Gastroesophageal sphincter (tissue), 4 donors: ENCODE results near the gene TSPAN13. TPM values are rescaled to one million over a fixed set of nuclear protein-coding genes. Genes with fewer than 3 reads are reported as not detected.
"Not testable (repeated sequence)": the region's sequence is repeated elsewhere in the genome, so short reads cannot be mapped to it uniquely, and the experiment has no call there.

Source experiments
- ATAC-seq: fragments of 150-250 bp; one replicate; pipeline ENCODE4 v1.9.1; 2016; ENCODE audit warnings: mild to moderate bottlenecking, moderate library complexity
- H3K27ac ChIP-seq, 4 donors: fragments of 200-600 bp; sonication (generic) in 3 of 4; 1 replicate in 3 of 4; 2 replicates in 1 of 4; pipeline ENCODE4 v1.5.1; 2016 to 2019
- H3K27me3 ChIP-seq: fragments of 200-600 bp; sonication (generic); one replicate; pipeline ENCODE4 v1.5.1; 2019
- H3K36me3 ChIP-seq, 2 donors: fragments of 200-600 bp; sonication (generic); one replicate each; pipeline ENCODE4 v1.5.1; 2019; ENCODE audit warnings: control low read depth in 1 of 2
- H3K4me1 ChIP-seq, 3 donors: fragments of 200-600 bp; sonication (generic); 1 replicate in 2 of 3; 2 replicates in 1 of 3; pipeline ENCODE4 v1.5.1; 2016 to 2019; ENCODE audit warnings: control low read depth in 2 of 3
- H3K4me3 ChIP-seq, 2 donors: fragments of 200-600 bp; sonication (generic); one replicate each; pipeline ENCODE4 v1.5.1; 2019; ENCODE audit warnings: mild to moderate bottlenecking in 1 of 2, moderate library complexity in 1 of 2
- H3K9me3 ChIP-seq, 3 donors: fragments of 200-600 bp; sonication (generic); one replicate each; pipeline ENCODE4 v1.5.1; 2017 to 2019; ENCODE audit warnings: control low read depth in 2 of 3
- EP300 ChIP-seq: sonication (generic); formaldehyde crosslinking; IDR thresholded peaks from one replicate; pipeline ENCODE4 v1.6.1; 2017; ENCODE audit warnings: antibody characterized with exemption, mild to moderate bottlenecking
- POLR2A ChIP-seq, 2 donors: fragments of 450-650 bp; IDR thresholded peaks; one replicate each; pipeline ENCODE4 v1.6.1; 2017; ENCODE audit warnings: antibody characterized with exemption in 2 of 2, mild to moderate bottlenecking in 2 of 2, moderate library complexity in 1 of 2
- POLR2AphosphoS5 ChIP-seq: sonication (generic); formaldehyde crosslinking; IDR thresholded peaks from one replicate; pipeline ENCODE4 v1.6.1; 2017; ENCODE audit warnings: antibody characterized with exemption
- WGBS, 2 donors: methylation state at CpG; one replicate each; pipeline ENCODE4 v1.1.5; 2018; ENCODE audit warnings: low coverage in 1 of 2; 5-methylcytosine and 5-hydroxymethylcytosine counted together
- total RNA-seq, 4 donors: library from RNA; depleted of rRNA; stranded (reverse); fragments of >200 nt; gene quantifications; one replicate each; pipeline ENCODE4 v1.1.0, GENCODE V29; 2016
- TF ChIP-seq, protein P1 (sequence below), 4 experiments: fragments of 200-600 bp in 2 of 4; fragments of 450-650 bp in 2 of 4; sonication (generic) in 1 of 4; IDR thresholded peaks; one replicate each; pipeline ENCODE4 v1.5.1; 2017 to 2019; ENCODE audit warnings: antibody characterized with exemption in 4 of 4, mild to moderate bottlenecking in 2 of 4, moderate library complexity in 2 of 4

The TSPAN13 gene
- total RNA-seq, 4 donors from 2014 or later: 2.5 to 13.3 (median 6.4) TPM

DNA sequence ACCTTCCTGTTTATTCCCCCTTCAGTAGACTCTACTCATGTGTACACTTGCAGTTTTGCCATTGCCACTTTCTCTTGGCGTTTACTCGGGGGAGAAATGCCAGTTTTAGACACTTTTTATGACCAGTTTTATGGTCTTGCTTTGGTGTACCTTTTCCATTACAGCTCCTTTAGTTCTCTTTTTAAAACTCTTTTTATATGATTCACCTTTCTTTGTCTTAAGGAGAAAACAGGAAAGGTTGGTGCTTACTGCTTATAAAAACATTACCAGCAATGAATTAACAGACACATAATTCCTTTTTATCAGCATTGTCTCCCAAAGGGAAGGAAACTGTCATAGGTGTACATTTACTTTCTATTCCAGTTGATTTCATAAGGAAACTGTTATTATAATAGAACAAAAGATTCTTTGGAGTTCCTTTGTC, 11.9 kb downstream of the TSPAN13 start:
- Histone ChIP-seq H3K27me3 (no peaks in the 10 kb centered on the region), H3K4me3 (no peak overlapping the region), H3K27ac (peak overlapping the region in 1 of 4 donors; percentile 31), H3K36me3 (no peaks in the 10 kb centered on the region), H3K4me1 (no peaks in the 10 kb centered on the region), H3K9me3 (no peaks in the 10 kb centered on the region)
- no peak for ATAC-seq
- no peak for TF ChIP-seq POLR2AphosphoS5
- TF ChIP-seq POLR2A (IDR thresholded peaks at IDR 0.05): no peak
- TF ChIP-seq, protein P1, sequence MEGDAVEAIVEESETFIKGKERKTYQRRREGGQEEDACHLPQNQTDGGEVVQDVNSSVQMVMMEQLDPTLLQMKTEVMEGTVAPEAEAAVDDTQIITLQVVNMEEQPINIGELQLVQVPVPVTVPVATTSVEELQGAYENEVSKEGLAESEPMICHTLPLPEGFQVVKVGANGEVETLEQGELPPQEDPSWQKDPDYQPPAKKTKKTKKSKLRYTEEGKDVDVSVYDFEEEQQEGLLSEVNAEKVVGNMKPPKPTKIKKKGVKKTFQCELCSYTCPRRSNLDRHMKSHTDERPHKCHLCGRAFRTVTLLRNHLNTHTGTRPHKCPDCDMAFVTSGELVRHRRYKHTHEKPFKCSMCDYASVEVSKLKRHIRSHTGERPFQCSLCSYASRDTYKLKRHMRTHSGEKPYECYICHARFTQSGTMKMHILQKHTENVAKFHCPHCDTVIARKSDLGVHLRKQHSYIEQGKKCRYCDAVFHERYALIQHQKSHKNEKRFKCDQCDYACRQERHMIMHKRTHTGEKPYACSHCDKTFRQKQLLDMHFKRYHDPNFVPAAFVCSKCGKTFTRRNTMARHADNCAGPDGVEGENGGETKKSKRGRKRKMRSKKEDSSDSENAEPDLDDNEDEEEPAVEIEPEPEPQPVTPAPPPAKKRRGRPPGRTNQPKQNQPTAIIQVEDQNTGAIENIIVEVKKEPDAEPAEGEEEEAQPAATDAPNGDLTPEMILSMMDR (IDR thresholded peaks at IDR 0.05): no peak
- no peak for TF ChIP-seq EP300
- 68% methylated on average over 2 of the region's 2 CpGs; no CpG with 5 or more reads in 1 of the 2 donors for WGBS, 2 donors

DNA sequence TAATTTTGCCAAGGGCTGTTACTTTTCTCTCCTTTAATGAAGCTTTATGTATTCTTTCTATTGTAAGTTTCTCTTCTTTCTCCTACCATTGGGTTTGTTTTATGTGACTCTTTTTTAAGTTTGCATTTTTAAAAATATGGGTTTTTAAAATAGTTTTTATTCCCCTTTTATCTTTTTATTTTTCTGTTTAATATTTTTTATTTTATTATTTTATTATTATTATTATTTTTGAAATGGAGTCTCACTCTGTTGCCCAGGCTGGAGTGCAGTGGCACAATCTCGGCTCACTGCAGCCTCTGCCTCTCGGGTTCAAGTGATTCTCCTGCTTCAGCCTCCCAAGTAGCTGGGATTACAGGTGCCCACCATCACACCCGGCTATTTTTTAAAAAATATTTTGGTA, 16.4 kb downstream of the TSPAN13 start:
- H3K4me3 ChIP-seq, H3K4me1 ChIP-seq, H3K9me3 ChIP-seq, ATAC-seq, H3K36me3 ChIP-seq, H3K27me3 ChIP-seq, H3K27ac ChIP-seq: not testable (repeated sequence)
- 95 to 100% methylated on average over 1 to 3 of the region's 3 CpGs for WGBS, 2 donors

DNA sequence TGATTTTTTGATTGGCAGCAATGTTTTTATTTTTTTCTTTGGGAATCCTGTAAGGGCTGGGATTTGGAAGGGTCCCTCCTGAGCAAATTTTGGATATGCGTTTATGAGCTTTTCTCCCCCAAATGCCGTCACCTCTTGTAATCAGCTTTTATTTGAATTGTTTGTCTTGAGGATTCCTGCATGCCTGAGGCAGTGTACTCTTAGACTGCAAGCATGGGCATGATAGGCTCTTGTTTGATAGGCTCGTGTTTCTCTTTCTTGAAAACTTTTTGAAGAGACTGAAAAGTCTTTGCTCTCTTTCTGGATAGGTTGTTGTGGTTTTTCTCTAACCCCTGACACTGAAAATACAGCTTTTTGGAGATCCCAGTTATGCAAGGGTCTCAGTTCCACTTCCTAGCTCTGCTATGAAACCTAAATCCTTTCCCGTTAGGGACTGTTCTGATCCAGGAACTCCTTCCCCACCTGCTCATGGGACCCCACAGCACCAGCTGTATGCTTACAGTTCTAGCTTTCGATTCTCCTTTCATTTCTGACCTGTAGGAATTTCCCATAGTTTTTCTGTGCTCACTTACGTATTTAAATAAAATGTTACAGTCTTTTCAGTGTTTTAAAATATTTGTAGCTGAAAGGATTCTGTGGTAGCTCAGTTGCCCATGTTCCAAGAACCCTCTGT, 17.2 kb downstream of the TSPAN13 start:
- no peaks in the 10 kb centered on the region for H3K27me3 ChIP-seq
- WGBS, 2 donors: 81 to 84% methylated on average over 5 to 6 of the region's 6 CpGs
- TF ChIP-seq, protein P1 (IDR thresholded peaks at IDR 0.05): no peak
- TF ChIP-seq POLR2AphosphoS5: no peak
- TF ChIP-seq POLR2A (IDR thresholded peaks at IDR 0.05): no peak
- TF ChIP-seq EP300: no peak
- no peak overlapping the region for H3K27ac ChIP-seq
- no peaks in the 10 kb centered on the region for H3K36me3 ChIP-seq
- ATAC-seq: no peak
- no peaks in the 10 kb centered on the region for H3K4me1 ChIP-seq
- no peaks in the 10 kb centered on the region for H3K9me3 ChIP-seq
- no peak overlapping the region for H3K4me3 ChIP-seq

DNA sequence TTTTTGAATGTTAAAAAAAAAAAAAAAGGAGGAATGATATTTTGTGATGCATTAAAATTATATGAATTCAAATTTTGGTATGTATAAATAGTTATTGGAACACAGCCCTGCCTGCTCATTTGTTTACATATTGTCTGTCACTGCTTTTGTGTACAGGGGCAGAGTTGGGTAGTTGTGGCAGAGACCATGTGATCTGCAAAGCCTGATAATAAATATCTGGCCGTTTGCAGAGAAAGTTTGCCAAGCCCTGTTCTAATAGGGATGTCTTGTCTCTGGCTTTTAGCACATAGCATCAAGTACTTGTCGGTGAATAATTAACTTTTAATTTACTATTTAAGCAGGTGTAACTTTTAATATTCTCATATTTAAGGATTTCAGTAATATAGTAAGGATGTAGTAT, 19.8 kb downstream of the TSPAN13 start:
- Histone ChIP-seq H3K4me1 (no peaks in the 10 kb centered on the region), H3K9me3 (no peaks in the 10 kb centered on the region), H3K36me3 (no peaks in the 10 kb centered on the region), H3K27me3 (no peaks in the 10 kb centered on the region), H3K4me3 (no peak overlapping the region), H3K27ac (no peak overlapping the region)
- ATAC-seq: no peak
- WGBS, 2 donors: 46 to 52% methylated on average over 2 of the region's 2 CpGs
- TF ChIP-seq EP300 (no peak), POLR2AphosphoS5 (no peak), POLR2A (IDR thresholded peaks at IDR 0.05) (no peak)
- TF ChIP-seq, protein P1 (IDR thresholded peaks at IDR 0.05): no peak

DNA sequence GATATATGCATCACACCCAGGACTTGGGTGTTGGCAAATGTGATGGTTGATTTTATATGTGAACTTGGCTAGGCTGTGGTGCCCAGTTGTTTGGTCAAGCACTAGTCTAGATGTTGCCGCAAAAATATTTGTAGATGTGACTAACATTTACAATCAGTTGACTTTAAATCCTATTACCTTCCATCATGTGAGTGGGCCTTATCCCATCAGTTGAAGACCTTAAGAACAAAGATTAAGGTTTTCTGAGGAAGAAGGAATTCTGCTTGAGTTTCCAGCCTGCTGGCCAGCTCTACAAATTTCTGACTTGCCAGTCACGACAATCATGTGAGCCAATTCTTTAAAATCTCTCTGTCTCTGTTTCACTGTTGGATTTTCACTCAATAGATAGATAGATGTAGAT, 20.3 kb downstream of the TSPAN13 start:
- no peak for ATAC-seq
- WGBS, 2 donors: 100% methylated on average over 2 of the region's 2 CpGs
- H3K9me3 ChIP-seq: no peaks in the 10 kb centered on the region
- no peak overlapping the region for H3K4me3 ChIP-seq
- no peak overlapping the region for H3K27ac ChIP-seq
- H3K36me3 ChIP-seq: no peaks in the 10 kb centered on the region
- no peaks in the 10 kb centered on the region for H3K27me3 ChIP-seq
- TF ChIP-seq POLR2AphosphoS5 (no peak), POLR2A (IDR thresholded peaks at IDR 0.05) (no peak), EP300 (no peak)
- TF ChIP-seq, protein P1 (IDR thresholded peaks at IDR 0.05): no peak
- H3K4me1 ChIP-seq: no peaks in the 10 kb centered on the region
